Activated naive CD8-positive, alpha-beta T cell treated with anti-CD3 and anti-CD28 coated beads for 36 hours (primary cell): ENCODE measurements around the gene CLEC16A. TPM values are rescaled to one million over a fixed set of nuclear protein-coding genes. Genes with fewer than 3 reads are reported as not detected.

Source experiments
- DNase-seq: peaks from one replicate; pipeline ENCODE4 v3.0.0; 2021
- H3K27ac Mint-ChIP-seq: one replicate; pipeline ENCODE4 v1.8.0; 2022; ENCODE audit warnings: mild to moderate bottlenecking, moderate library complexity, mixed read lengths
- H3K27me3 Mint-ChIP-seq: one replicate; pipeline ENCODE4 v1.8.0; 2022; ENCODE audit warnings: mild to moderate bottlenecking, mixed read lengths
- H3K36me3 Mint-ChIP-seq: one replicate; pipeline ENCODE4 v1.8.0; 2021; ENCODE audit warnings: mild to moderate bottlenecking, mixed read lengths
- H3K4me1 Mint-ChIP-seq: one replicate; pipeline ENCODE4 v1.8.0; 2021; ENCODE audit warnings: mixed read lengths
- H3K4me3 Mint-ChIP-seq: one replicate; pipeline ENCODE4 v1.8.0; 2022; ENCODE audit warnings: mild to moderate bottlenecking, moderate library complexity, mixed read lengths
- H3K9me3 Mint-ChIP-seq: one replicate; pipeline ENCODE4 v1.8.0; 2022; ENCODE audit warnings: mixed read lengths
- total RNA-seq, 2 experiments: library from RNA; stranded (reverse); gene quantifications; one replicate each; pipeline ENCODE4 v1.2.3, GENCODE V29; 2021

CLEC16A gene
- total RNA-seq, 2 experiments from 2014 or later, result 20.4 to 21.3 TPM

GRCh38 chr16:11159282-11159681, 214.9 kb downstream of the CLEC16A start:
- no peak for DNase-seq
- Mint-ChIP-seq H3K9me3 (peaks cover 4% of the 10 kb centered on the region), H3K36me3 (peaks cover 10% of the 10 kb centered on the region), H3K27me3 (no peaks in the 10 kb centered on the region), H3K4me1 (peaks cover 46% of the 10 kb centered on the region), H3K27ac (peak overlapping the region; percentile 14), H3K4me3 (no peak overlapping the region)

GRCh38 chr16:11160676-11161115, 216.3 kb downstream of the CLEC16A start:
- H3K27ac Mint-ChIP-seq, result peak overlapping the region; percentile 85
- H3K36me3 Mint-ChIP-seq, result peaks cover 10% of the 10 kb centered on the region
- DNase-seq, result peak; percentile 25
- peaks cover 44% of the 10 kb centered on the region for H3K4me1 Mint-ChIP-seq
- H3K27me3 Mint-ChIP-seq, result no peaks in the 10 kb centered on the region
- peak overlapping the region; percentile 16 for H3K4me3 Mint-ChIP-seq
- peaks cover 4% of the 10 kb centered on the region for H3K9me3 Mint-ChIP-seq

- H3K36me3 Mint-ChIP-seq, result peaks cover 10% of the 10 kb centered on the region
- H3K9me3 Mint-ChIP-seq, result peaks cover 4% of the 10 kb centered on the region
- no peaks in the 10 kb centered on the region for H3K27me3 Mint-ChIP-seq
- DNase-seq, result no peak
- H3K4me3 Mint-ChIP-seq, result no peak overlapping the region
- H3K27ac Mint-ChIP-seq, result peak overlapping the region; percentile 77
- peaks cover 44% of the 10 kb centered on the region for H3K4me1 Mint-ChIP-seq
Measured at GRCh38 chr16:11161439-11161838, 217.1 kb downstream of the CLEC16A start.

GRCh38 chr16:11161974-11162373, 217.6 kb downstream of the CLEC16A start:
- H3K36me3 Mint-ChIP-seq, result peaks cover 10% of the 10 kb centered on the region
- H3K4me3 Mint-ChIP-seq, result no peak overlapping the region
- H3K27ac Mint-ChIP-seq, result no peak overlapping the region
- H3K27me3 Mint-ChIP-seq, result no peaks in the 10 kb centered on the region
- DNase-seq, result no peak
- peaks cover 40% of the 10 kb centered on the region for H3K4me1 Mint-ChIP-seq
- peaks cover 4% of the 10 kb centered on the region for H3K9me3 Mint-ChIP-seq

- Mint-ChIP-seq H3K27ac (no peak overlapping the region), H3K4me1 (peaks cover 34% of the 10 kb centered on the region), H3K9me3 (peaks cover 4% of the 10 kb centered on the region)
Measured at GRCh38 chr16:11162586-11163268, 218.4 kb downstream of the CLEC16A start.

GRCh38 chr16:11163761-11164261, 219.4 kb downstream of the CLEC16A start:
- peaks cover 10% of the 10 kb centered on the region for H3K36me3 Mint-ChIP-seq
- peaks cover 4% of the 10 kb centered on the region for H3K9me3 Mint-ChIP-seq
- no peaks in the 10 kb centered on the region for H3K27me3 Mint-ChIP-seq
- H3K4me3 Mint-ChIP-seq, result no peak overlapping the region
- peaks cover 31% of the 10 kb centered on the region for H3K4me1 Mint-ChIP-seq
- H3K27ac Mint-ChIP-seq, result no peak overlapping the region
- no peak for DNase-seq

More at GRCh38 chr16:11162586-11163268, 218.4 kb downstream of the CLEC16A start:
- no peak overlapping the region for H3K4me3 Mint-ChIP-seq
- H3K36me3 Mint-ChIP-seq, result peaks cover 10% of the 10 kb centered on the region
- DNase-seq, result no peak
- H3K27me3 Mint-ChIP-seq, result no peaks in the 10 kb centered on the region

- Mint-ChIP-seq H3K4me1 (peaks cover 29% of the 10 kb centered on the region), H3K4me3 (no peak overlapping the region), H3K9me3 (peaks cover 4% of the 10 kb centered on the region), H3K27me3 (no peaks in the 10 kb centered on the region), H3K36me3 (peaks cover 10% of the 10 kb centered on the region), H3K27ac (no peak overlapping the region)
- DNase-seq, result no peak
Measured at GRCh38 chr16:11164482-11165270, 220.3 kb downstream of the CLEC16A start.

GRCh38 chr16:11165349-11165748, 221.0 kb downstream of the CLEC16A start:
- peaks cover 3% of the 10 kb centered on the region for H3K36me3 Mint-ChIP-seq

GRCh38 chr16:11165894-11166665, 221.7 kb downstream of the CLEC16A start:
- Mint-ChIP-seq H3K4me3 (no peak overlapping the region), H3K9me3 (no peaks in the 10 kb centered on the region), H3K4me1 (peaks cover 16% of the 10 kb centered on the region), H3K27me3 (no peaks in the 10 kb centered on the region), H3K27ac (no peak overlapping the region), H3K36me3 (no peaks in the 10 kb centered on the region)
- DNase-seq, result no peak

More at GRCh38 chr16:11165349-11165748, 221.0 kb downstream of the CLEC16A start:
- H3K4me3 Mint-ChIP-seq, result no peak overlapping the region
- no peak overlapping the region for H3K27ac Mint-ChIP-seq
- no peak for DNase-seq
- peaks cover 2% of the 10 kb centered on the region for H3K9me3 Mint-ChIP-seq
- H3K27me3 Mint-ChIP-seq, result no peaks in the 10 kb centered on the region
- peaks cover 23% of the 10 kb centered on the region for H3K4me1 Mint-ChIP-seq

- no peaks in the 10 kb centered on the region for H3K36me3 Mint-ChIP-seq
- peaks cover 7% of the 10 kb centered on the region for H3K4me1 Mint-ChIP-seq
- no peaks in the 10 kb centered on the region for H3K9me3 Mint-ChIP-seq
- H3K4me3 Mint-ChIP-seq, result no peak overlapping the region
- no peak for DNase-seq
- no peak overlapping the region for H3K27ac Mint-ChIP-seq
- H3K27me3 Mint-ChIP-seq, result no peaks in the 10 kb centered on the region
Measured at GRCh38 chr16:11167581-11167980, 223.2 kb downstream of the CLEC16A start.

- H3K4me1 Mint-ChIP-seq, result peaks cover 7% of the 10 kb centered on the region
- DNase-seq, result no peak
- H3K9me3 Mint-ChIP-seq, result no peaks in the 10 kb centered on the region
- H3K4me3 Mint-ChIP-seq, result no peak overlapping the region
- H3K36me3 Mint-ChIP-seq, result no peaks in the 10 kb centered on the region
- H3K27ac Mint-ChIP-seq, result no peak overlapping the region
- H3K27me3 Mint-ChIP-seq, result no peaks in the 10 kb centered on the region
Measured at GRCh38 chr16:11168386-11169051, 224.2 kb downstream of the CLEC16A start.

GRCh38 chr16:11169641-11170040, 225.3 kb downstream of the CLEC16A start:
- H3K27ac Mint-ChIP-seq, result no peak overlapping the region

GRCh38 chr16:11170201-11170600, 225.8 kb downstream of the CLEC16A start:
- peaks cover 10% of the 10 kb centered on the region for H3K4me1 Mint-ChIP-seq

More at GRCh38 chr16:11169641-11170040, 225.3 kb downstream of the CLEC16A start:
- no peak for DNase-seq
- H3K4me3 Mint-ChIP-seq, result no peak overlapping the region
- no peaks in the 10 kb centered on the region for H3K9me3 Mint-ChIP-seq
- H3K4me1 Mint-ChIP-seq, result peaks cover 7% of the 10 kb centered on the region
- peaks cover 8% of the 10 kb centered on the region for H3K36me3 Mint-ChIP-seq
- no peaks in the 10 kb centered on the region for H3K27me3 Mint-ChIP-seq

GRCh38 chr16:11170696-11171447, 226.5 kb downstream of the CLEC16A start:
- DNase-seq, result no peak
- Mint-ChIP-seq H3K36me3 (peaks cover 12% of the 10 kb centered on the region), H3K27me3 (no peaks in the 10 kb centered on the region), H3K4me3 (no peak overlapping the region), H3K27ac (no peak overlapping the region), H3K9me3 (no peaks in the 10 kb centered on the region), H3K4me1 (peaks cover 17% of the 10 kb centered on the region)

More at GRCh38 chr16:11170201-11170600, 225.8 kb downstream of the CLEC16A start:
- no peaks in the 10 kb centered on the region for H3K27me3 Mint-ChIP-seq
- no peak overlapping the region for H3K27ac Mint-ChIP-seq
- no peaks in the 10 kb centered on the region for H3K9me3 Mint-ChIP-seq
- peaks cover 12% of the 10 kb centered on the region for H3K36me3 Mint-ChIP-seq
- no peak overlapping the region for H3K4me3 Mint-ChIP-seq
- no peak for DNase-seq
